NOMO-1 treated with DMSO at 0.1 percent for 48 hours (cell line): Measurements from ENCODE around the gene ZNF483.
"Not testable (repeated sequence)": the region's sequence is repeated elsewhere in the genome, so short reads cannot be mapped to it uniquely, and the experiment has no call there.

Experiments used
- DNase-seq: peaks from one replicate; lab custom pipeline; 2025; ENCODE audit not compliant: unreplicated experiment; lab: John Stamatoyannopoulos, UW

The ZNF483 gene

GRCh38 chr9:111525056-111525977 is at the start of gene ZNF483:
ZNF483 (plus strand) TSS chr9:111525179; CDS start chr9:111527396, 2,217 bp downstream.
- DNase-seq: no peak

- DNase-seq: no peak
These were observed 49.8 kb upstream of the ZNF483 start for GRCh38 chr9:111475195-111475594.

DNA sequence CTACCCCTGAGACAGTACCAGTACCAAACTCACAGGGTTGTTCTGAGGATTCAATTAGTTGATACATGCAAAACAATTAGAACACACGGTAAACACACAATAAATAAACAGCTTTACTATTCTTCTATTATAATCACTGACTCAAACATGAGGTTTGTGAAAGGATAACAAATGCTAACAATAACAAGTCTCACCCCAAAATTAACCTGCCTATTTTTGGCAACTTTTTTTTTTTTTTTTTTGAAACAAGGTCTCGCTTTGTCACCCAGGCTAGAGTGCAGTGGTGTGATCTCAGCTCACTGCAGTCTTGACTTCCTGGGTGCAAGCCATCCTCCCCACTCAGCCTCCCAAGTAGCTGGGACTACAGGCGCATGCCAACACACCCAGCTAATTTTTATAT is 47.3 kb upstream of the ZNF483 start:
- no peak for DNase-seq

DNA sequence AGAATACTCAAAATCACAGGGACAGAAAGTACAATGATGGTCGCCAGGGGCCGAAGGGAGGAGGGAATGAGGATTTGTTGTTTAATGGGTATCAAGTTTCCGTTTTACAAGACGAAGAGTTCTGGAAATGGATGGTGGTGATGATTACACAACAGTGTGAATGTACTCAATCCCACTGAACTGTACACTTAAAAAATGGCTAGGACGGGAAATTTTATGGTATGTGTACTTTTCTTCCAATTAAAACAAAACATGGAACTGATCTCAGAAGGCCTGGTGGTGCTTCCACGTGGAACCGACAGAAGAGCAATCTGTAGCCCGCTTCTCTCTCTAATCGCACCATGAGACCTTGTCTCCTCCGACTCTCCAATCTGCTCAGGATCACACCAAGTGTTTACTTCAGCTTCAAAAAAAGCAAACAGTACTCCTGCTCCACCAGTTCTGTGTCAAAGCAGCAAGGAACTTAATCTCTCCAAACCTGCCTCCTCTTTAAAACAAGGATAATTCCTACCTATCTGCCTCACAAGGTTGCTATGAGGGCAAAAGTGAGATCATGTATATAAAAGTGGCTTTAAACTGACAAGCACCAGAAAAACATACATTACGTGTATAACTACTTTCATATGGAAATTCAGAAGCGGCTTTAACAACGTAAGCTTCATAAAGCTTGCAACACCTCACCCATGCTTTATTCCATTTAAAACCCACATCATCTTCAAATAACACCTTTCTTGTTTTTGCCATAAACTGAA is 42.9 kb upstream of the ZNF483 start:
- DNase-seq: peak; percentile 24

- peak; percentile 48 for DNase-seq
These were observed 42.1 kb upstream of the ZNF483 start for GRCh38 chr9:111482694-111483438.

GRCh38 chr9:111483439-111483857 is 41.5 kb upstream of the ZNF483 start:
- no peak for DNase-seq

GRCh38 chr9:111483858-111484571 is 41.0 kb upstream of the ZNF483 start, which contains the start of gene ECPAS:
ECPAS (minus strand) TSS chr9:111484383; CDS start chr9:111472918, 11,465 bp downstream.
- peak; percentile 68 for DNase-seq

GRCh38 chr9:111484572-111484894 is 40.4 kb upstream of the ZNF483 start:
- DNase-seq: peak; percentile 58

DNA sequence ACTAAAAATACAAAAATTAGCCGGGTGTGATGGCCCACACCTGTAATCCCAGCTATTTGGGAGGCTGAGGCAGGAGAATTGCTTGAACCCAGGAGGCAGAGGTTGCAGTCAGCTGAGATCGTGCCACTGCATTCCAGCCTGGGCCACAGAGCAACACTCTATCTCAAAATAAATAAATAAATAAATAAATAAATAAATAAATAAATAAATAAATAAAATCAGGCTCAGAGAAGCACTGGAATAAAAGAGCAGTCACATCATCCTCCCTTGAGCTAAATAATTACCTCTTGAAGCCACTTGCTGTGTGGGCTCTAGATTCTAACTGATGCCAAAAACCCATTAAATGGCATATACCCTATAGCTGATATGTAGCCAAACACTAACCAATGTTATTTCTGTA is 27.8 kb upstream of the ZNF483 start:
- not testable (repeated sequence) for DNase-seq

- no peak for DNase-seq
These were observed 23.9 kb upstream of the ZNF483 start for GRCh38 chr9:111501005-111501562.

GRCh38 chr9:111501648-111502047 is 23.3 kb upstream of the ZNF483 start:
- no peak for DNase-seq

DNA sequence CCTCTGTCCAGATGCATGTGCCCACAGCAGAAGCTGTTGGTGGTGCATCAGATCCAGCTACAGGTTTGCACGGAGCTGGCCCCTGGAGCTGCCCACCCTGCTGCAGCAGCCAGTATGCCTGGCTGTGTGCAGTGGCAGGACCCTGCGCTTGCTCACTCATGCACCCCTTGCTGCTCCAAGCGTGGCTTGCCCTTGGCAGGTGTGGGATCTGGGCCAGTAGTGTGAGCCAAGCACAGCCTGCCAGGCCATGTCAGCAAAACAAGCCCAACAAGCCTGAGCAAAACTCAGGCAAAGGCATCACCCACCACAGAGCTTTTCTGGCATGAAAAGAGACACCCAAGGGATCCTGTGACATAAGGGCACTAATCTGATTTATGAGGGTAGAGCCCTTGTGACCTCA is 22.5 kb upstream of the ZNF483 start:
- no peak for DNase-seq

GRCh38 chr9:111511581-111511980 is 13.4 kb upstream of the ZNF483 start:
- DNase-seq: not testable (repeated sequence)

DNA sequence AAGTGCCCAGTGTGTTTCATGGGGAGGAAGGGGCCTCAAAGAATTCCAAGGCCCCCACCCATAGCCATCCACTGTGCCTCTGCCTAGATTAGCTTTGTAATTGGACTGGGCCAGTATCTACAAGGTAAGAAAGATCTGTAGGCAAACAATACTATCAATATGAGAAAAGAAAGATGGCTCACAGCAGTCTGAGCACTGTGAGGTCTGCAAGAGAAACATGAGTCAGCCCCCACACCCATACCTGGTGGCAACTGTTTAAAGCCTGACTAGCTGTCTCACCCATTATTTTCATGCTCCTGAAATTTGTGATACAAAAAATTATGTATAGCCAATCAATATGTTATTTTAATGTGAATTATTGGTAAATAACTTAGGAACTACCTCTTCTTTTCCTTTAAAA is 10.0 kb upstream of the ZNF483 start:
- DNase-seq: no peak

- no peak for DNase-seq
These were observed 8.9 kb upstream of the ZNF483 start for GRCh38 chr9:111516061-111516465.

- DNase-seq: no peak
These were observed 286 bp upstream of the ZNF483 start for GRCh38 chr9:111524731-111525055.

- DNase-seq: no peak
These were observed 2.4 kb downstream of the ZNF483 start for GRCh38 chr9:111527347-111527746.

DNA sequence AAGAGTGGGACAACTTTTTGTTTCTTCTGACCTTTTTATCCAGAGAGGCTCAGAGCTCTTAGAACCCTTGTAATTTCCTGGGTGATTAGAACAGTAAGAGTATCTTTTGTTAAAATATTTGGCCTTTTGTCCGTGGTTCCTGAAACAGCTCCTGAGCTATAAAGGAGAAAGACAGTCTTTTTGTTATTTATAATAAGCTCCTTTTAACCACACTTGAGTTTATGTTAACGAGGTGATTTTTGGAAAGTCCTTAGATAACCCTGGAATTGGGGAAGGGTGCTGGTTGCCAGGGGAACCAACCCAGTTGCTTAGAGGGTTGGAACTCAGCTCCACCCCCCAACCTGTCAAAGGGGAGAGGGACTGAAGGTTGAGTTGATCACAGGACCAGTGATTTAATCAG is 4.8 kb downstream of the ZNF483 start:
- DNase-seq: no peak

DNA sequence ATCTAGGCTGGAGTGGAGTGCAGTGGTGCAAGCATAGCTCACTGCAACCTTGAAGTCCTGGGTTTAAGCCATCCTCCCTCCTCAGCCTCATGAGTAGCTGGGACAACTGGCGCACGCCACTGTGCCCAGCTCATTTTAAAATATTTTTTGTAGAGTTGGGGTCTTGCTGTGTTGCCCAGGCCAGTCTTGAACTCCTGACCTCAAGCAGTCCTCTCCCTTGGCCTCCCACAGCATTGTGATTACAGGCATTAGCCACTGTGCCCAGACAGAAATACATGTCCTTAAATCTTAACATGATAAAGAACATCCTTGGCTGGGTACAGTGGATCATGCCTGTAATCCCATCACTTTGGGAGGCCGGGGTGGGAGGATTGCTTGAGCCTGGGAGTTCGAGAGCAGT is 6.7 kb downstream of the ZNF483 start:
- DNase-seq: no peak

GRCh38 chr9:111533099-111533790 is 8.3 kb downstream of the ZNF483 start:
- DNase-seq: no peak
